ENCODE data around the gene KRT8.
A peak's percentile ranks its signal among the peaks of the same experiment; 100 is the strongest.
"Not testable (repeated sequence)": the region's sequence is repeated elsewhere in the genome, so short reads cannot be mapped to it uniquely, and the experiment has no call there.

KRT8 gene

DNA sequence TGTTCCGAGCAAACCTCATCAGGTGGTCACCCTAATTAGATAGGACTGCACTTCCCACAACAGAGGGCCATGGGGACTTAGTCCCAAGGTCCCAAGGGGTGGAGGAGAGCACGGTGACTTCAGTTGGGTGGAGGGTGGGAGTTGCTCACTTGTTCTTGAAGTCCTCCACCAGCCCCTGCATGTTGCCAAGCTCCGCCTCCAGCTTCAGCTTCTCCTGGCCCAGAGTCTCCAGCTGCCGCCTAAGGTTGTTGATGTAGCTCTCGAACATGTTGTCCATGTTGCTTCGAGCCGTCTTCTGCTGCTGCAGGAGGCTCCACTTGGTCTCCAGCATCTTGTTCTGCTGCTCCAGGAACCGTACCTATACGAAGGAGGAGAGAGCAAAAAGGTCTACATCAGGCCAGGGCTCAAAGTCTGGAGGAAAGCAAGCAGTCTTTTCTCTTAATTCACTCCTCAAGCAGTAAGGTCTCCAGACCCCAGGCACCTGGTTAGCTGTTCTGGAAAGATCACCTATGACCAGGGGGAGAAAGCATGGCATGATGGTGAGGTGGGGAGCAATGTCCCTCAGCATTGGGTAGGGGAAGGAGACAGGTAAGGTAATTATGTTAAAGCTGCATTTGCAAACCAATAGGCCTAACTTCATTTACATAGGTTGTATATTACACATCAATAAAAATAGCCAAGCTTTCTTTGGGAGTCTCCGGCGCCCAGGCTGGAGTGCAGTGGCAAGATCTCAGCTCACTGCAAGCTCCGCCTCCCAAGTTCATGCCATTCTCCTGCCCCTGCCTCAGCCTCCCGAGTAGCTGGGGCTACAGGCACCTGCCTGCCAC lies 2.9 kb downstream of the KRT8 start:
- no peak for DNase-seq (ENCODE audit: low read depth)

- DNase-seq (ENCODE audit: low read depth): no peak
Measured at GRCh38 chr12:52900896-52901714, 3.8 kb downstream of the KRT8 start.

GRCh38 chr12:52900166-52900895 lies 4.5 kb downstream of the KRT8 start:
- DNase-seq (ENCODE audit: low read depth): no peak

DNA sequence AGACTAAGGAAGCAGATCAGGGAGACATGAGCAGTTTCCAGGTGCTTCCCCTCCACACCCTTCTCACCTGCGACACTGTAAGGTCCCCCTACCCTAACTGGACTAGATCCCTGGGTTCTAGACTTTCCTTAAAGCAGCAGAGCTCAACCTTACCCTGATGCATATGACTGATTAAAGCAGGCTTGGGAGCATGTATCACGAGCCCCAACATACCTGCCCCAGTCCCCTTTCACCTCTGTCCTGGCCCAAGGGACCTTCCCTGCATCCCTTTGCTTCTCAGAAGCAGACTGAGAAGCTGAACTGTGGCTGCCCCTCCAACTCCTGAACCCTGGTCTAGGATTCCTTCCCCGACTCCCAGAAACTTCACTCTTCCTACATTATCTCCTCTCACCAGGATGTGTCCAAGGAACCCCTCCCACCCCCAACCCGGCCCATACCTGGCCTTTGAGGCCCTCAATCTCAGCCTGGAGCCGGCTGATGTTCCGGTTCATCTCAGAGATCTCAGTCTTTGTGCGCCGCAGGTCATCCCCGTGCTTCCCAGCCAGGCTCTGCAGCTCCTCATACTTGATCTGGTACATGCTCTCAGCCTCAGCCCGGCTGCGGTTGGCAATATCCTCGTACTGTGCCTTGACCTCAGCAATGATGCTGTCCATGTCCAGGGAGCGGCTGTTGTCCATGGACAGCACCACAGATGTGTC lies 5.4 kb downstream of the KRT8 start:
- DNase-seq (ENCODE audit: low read depth): no peak

DNA sequence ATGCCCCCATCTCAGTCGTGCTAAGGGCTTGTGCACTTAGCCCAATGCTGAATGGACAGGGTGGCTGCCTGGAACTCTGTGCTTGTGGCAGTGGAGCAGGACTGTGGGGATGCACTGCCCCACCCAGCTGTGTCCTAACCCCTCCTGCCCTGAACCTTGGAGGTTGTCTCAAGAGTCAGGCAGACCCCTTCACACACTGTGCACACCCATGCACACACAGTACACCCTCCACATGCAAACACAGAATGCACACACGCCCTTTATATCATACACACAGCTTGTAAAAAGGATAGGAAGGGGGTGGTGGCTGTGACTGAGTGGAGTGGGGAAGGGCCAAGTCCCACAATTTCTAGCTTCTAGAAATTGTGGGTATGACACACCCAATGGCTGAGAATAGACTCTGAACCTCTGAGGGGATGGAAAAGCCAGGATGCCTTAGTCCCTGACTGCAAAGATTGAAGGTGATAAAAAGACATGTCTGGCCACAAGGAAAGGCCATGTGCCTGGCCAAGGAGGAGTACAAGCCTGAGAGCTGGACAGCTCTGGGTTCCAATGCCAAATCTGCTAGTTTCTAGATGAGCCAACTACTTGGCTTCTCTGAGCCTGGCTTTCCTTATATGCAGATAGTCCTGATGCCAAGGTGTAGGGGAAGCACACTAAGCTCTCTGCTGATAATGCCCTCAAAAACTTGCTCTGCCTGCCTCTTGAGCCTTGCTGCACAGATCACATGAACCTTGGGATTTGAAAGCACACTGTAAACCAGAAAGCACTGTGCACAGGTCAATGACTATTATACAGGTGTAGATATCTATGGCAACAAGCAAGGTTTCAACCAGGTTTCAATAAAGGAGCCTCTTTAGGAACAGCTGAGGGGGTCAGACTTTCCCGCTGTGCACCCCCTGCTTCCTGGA lies 8.4 kb downstream of the KRT8 start:
- no peak for DNase-seq (ENCODE audit: low read depth)

- DNase-seq (ENCODE audit: low read depth): no peak
Measured at GRCh38 chr12:52895726-52896189, 9.1 kb downstream of the KRT8 start.

DNA sequence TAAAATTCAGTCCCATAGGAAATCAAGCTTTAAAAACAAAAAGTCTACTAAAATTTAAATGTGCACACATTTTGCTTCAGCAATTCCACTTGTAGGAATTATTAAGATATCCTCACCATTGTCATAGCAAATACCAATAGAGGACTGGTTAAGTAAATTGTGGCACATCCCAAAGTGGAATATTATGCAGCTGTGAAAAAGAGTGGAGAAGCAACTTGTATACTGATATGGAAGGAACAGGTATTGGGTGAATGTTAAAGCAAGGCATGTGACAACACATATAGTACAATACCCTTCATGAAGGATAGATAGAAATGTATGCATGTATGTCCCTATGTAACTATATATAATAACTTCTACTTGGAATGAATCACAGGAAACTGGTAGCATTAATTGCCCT lies 11.9 kb downstream of the KRT8 start:
- no peak for DNase-seq (ENCODE audit: low read depth)

DNA sequence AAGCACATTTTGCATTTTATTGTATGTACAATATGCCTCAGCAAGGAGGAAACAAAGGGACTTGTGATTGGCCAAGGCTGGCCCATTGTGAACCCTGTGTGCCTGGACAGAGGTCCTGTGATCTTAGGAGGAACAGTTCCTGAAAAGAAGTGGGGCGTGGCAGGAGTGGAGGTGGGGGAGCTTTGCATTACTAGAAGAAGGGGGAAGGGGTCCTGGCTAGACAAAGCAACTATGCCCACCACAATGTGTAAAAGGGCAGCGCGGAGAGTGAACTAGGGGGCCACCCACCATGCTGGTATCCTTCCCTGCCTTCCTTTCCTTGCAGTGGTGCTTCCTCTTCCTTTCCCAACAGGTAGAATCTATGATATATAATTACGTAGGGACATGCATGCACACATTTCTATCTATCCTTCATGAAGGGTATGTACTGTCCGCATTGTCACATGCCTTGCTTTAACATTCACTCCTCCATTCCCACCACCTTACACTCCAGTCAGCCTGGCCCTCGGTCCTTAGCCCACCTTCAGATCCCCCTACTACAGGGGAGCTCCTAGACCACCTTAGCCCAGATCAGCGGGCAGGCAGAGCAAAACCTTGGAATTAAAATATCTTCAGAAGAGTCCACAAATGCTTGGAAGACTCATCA lies 12.5 kb downstream of the KRT8 start:
- no peak for DNase-seq (ENCODE audit: low read depth)

DNA sequence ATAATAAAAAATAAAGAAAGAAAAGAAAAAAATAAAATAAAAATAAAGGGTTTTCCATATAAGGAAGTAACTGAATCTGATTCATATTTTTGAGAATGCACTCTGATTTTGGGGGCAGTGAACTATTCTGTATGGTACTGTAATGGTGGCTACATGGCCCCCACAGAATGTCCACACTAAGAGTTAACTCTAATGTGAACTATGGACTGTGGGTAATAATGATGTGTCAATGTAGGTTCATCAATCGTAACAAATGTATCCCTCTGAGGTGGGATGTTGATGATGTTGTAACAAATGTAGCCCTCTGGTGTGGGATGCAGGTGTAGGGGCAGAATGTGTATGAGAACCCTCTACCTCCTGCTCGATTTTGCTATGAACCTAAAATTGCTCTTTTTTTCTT lies 13.8 kb downstream of the KRT8 start:
- no peak for DNase-seq (ENCODE audit: low read depth)

- no peak for DNase-seq (ENCODE audit: low read depth)
Measured at GRCh38 chr12:52890417-52890816, 14.5 kb downstream of the KRT8 start.

GRCh38 chr12:52884526-52885293 lies 20.2 kb downstream of the KRT8 start:
- peak; percentile 78 for DNase-seq (ENCODE audit: low read depth)

- not testable (repeated sequence) for DNase-seq (ENCODE audit: low read depth)
Measured at GRCh38 chr12:52880499-52880898, 24.4 kb downstream of the KRT8 start.

GRCh38 chr12:52879394-52880351 lies 25.2 kb downstream of the KRT8 start:
- DNase-seq (ENCODE audit: low read depth): peak; percentile 37

DNA sequence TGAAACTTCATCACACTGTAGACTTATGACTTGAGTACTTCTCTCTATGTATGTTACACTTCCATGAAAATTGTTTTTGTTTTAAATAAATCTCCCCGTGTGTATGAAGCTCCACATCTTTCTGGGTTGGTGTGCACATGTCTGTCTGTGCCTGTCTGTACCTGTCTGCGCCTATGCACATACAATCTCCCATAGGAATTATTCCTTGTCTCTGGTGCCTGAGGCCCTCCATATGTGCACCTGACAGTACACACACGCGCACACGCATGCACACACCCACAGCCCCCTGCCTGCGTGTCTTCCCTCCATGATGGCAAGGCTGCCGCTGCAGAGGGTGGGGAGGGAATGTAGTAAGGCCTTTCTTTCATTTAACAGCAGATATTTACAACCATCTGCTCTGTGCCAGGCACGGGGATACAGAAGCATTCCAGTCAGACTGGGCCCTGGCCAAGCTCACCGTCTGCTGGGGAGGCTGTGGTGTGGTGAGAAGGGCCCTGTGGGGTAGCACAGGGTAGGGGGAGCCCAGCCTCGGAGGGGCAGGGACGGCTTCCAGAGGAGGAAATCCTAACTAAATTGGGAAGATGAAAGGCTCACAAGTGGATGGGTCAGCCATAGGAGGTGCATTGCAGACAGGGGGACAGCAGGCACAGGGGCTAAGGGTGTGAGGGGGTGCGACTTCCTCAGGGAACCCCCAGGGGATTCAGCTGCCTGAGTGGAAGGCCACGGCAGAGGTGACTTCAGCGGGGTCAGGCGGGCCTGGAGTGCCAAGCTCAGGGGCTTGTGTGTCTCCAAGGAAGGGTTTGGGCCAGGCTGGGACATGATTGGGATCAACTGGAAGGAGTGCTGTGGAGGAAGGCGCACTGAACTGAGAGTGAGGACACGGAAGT lies 26.1 kb downstream of the KRT8 start:
- no peak for DNase-seq (ENCODE audit: low read depth)

GRCh38 chr12:52877242-52877641 lies 27.6 kb downstream of the KRT8 start:
- no peak for DNase-seq (ENCODE audit: low read depth)

GRCh38 chr12:52876372-52876771 lies 28.5 kb downstream of the KRT8 start:
- no peak for DNase-seq (ENCODE audit: low read depth)
